Stimulated activated CD4-positive, alpha-beta T cell treated with anti-CD3 and anti-CD28 coated beads, Interleukin-15, amount 100 ng/mL, for 1 hour (primary cell): ENCODE data around the gene SLC10A1.
"Not testable (repeated sequence)": the region's sequence is repeated elsewhere in the genome, so short reads cannot be mapped to it uniquely, and the experiment has no call there.

ENCODE experiments used
- DNase-seq, 2 donors: peaks; one replicate each; pipeline ENCODE4 v3.0.0-alpha.2; 2020; ENCODE audit warnings: low read depth in 1 of 2, low spot score in 1 of 2

SLC10A1 gene

GRCh38 chr14:69796797-69797500 is at the start of gene SLC10A1:
Gene SLC10A1 (minus strand): TSS chr14:69797241. CDS start chr14:69797155, 86 bp downstream.
- no peak for DNase-seq

- no peak for DNase-seq
These were observed 48.7 kb upstream of the SLC10A1 start for GRCh38 chr14:69845787-69846186.

- no peak for DNase-seq
These were observed 48.1 kb upstream of the SLC10A1 start for GRCh38 chr14:69845050-69845581.

GRCh38 chr14:69844171-69844570 is 47.1 kb upstream of the SLC10A1 start:
- DNase-seq = no peak

GRCh38 chr14:69842686-69843420 is 45.8 kb upstream of the SLC10A1 start:
- no peak for DNase-seq

GRCh38 chr14:69841656-69842055 is 44.6 kb upstream of the SLC10A1 start:
- no peak for DNase-seq

- DNase-seq = no peak
These were observed 42.6 kb upstream of the SLC10A1 start for GRCh38 chr14:69839661-69840060.

GRCh38 chr14:69838881-69839416 is 41.9 kb upstream of the SLC10A1 start:
- DNase-seq = no peak

- DNase-seq = no peak
These were observed 31.8 kb upstream of the SLC10A1 start for GRCh38 chr14:69828879-69829278.

GRCh38 chr14:69828354-69828753 is 31.3 kb upstream of the SLC10A1 start:
- no peak for DNase-seq

GRCh38 chr14:69827560-69827959 is 30.5 kb upstream of the SLC10A1 start:
- DNase-seq = no peak

GRCh38 chr14:69822456-69822855 is 25.4 kb upstream of the SLC10A1 start:
- DNase-seq = no peak

GRCh38 chr14:69820991-69821390 is 23.9 kb upstream of the SLC10A1 start:
- DNase-seq = no peak

GRCh38 chr14:69819607-69820006 is 22.6 kb upstream of the SLC10A1 start:
- no peak for DNase-seq

GRCh38 chr14:69818758-69819191 is 21.7 kb upstream of the SLC10A1 start:
- DNase-seq = peak in 1 of 2 donors; percentile 16

- no peak for DNase-seq
These were observed 19.2 kb upstream of the SLC10A1 start for GRCh38 chr14:69816216-69816615.

GRCh38 chr14:69815556-69815955 is 18.5 kb upstream of the SLC10A1 start:
- no peak for DNase-seq

- DNase-seq = no peak
These were observed 17.4 kb upstream of the SLC10A1 start for GRCh38 chr14:69814397-69814796.

- not testable (repeated sequence) for DNase-seq
These were observed 16.3 kb upstream of the SLC10A1 start for GRCh38 chr14:69813346-69813745.

GRCh38 chr14:69812711-69813110 is 15.7 kb upstream of the SLC10A1 start:
- DNase-seq = no peak

GRCh38 chr14:69811868-69812252 is 14.8 kb upstream of the SLC10A1 start:
- DNase-seq = no peak
